ENCODE measurements around the gene NOS1.

DNA sequence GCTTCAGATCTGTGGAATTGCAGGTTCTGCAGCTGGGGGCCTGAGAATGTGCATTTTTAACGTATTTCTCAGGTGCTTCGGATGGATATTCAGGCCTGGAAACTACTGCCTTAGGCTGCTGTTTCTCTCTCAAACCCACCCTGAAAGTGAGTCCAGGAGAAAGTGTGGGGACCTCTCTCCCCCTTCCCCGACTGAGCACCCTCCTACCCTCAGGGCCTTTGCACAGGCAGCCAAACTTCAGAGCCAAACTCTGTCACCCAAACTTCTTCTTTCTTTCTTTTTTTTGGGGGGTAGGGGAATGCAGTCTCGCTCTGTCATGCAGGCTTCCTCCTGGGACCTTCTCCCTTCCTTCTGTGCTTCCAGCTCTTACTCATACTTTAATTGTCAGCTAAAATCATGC, 88.7 kb downstream of the NOS1 start:
- TF ChIP-seq GLIS3 (CRISPR knock-in tag; IDR thresholded peaks at IDR 0.05), result no peak
- no peak for TF ChIP-seq ZNF565 (CRISPR knock-in tag; conservative IDR thresholded peaks at IDR 0.05; ENCODE audit: low read depth)
- TF ChIP-seq ARNTL (CRISPR knock-in tag; IDR thresholded peaks at IDR 0.05; ENCODE audit: borderline replicate concordance, low read depth), result no peak
- no peak for TF ChIP-seq ZFP30 (CRISPR knock-in tag; IDR thresholded peaks at IDR 0.05)
- TF ChIP-seq, protein P1, sequence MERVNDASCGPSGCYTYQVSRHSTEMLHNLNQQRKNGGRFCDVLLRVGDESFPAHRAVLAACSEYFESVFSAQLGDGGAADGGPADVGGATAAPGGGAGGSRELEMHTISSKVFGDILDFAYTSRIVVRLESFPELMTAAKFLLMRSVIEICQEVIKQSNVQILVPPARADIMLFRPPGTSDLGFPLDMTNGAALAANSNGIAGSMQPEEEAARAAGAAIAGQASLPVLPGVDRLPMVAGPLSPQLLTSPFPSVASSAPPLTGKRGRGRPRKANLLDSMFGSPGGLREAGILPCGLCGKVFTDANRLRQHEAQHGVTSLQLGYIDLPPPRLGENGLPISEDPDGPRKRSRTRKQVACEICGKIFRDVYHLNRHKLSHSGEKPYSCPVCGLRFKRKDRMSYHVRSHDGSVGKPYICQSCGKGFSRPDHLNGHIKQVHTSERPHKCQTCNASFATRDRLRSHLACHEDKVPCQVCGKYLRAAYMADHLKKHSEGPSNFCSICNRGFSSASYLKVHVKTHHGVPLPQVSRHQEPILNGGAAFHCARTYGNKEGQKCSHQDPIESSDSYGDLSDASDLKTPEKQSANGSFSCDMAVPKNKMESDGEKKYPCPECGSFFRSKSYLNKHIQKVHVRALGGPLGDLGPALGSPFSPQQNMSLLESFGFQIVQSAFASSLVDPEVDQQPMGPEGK (CRISPR knock-in tag; IDR thresholded peaks at IDR 0.05; ENCODE audit: borderline replicate concordance), result no peak

Data from SK-N-SH treated with all-trans-retinoic acid at 6 μM for 48 hours (cell line).